ENCODE data around the gene TMCO6. TPM values are rescaled to one million over a fixed set of nuclear protein-coding genes. Genes with fewer than 3 reads are reported as not detected.
A peak's percentile ranks its signal among the peaks of the same experiment; 100 is the strongest.

The TMCO6 gene
- total and polyA plus RNA-seq, 9 of the 15 experiments (the other 6 are each of a cell fraction or from before 2014, with no cell fraction given) = 3.4 to 46.4 (median 16.7) TPM

- TF ChIP-seq MTF1 (CRISPR knock-in tag; IDR thresholded peaks at IDR 0.05; ENCODE audit: borderline replicate concordance) = no peak
- TF ChIP-seq GATA2 (CRISPR knock-in tag; IDR thresholded peaks at IDR 0.05) = peak; percentile 22; the same call in 1 of the 2 replicates
- TF ChIP-seq ZNF212 (CRISPR knock-in tag; IDR thresholded peaks at IDR 0.05) = peak; percentile 55; the same call in 1 of the 2 replicates
- no peak for TF ChIP-seq SRSF1 (IDR thresholded peaks at IDR 0.05; ENCODE audit: low read depth, low read length)
- TF ChIP-seq KDM5B (IDR thresholded peaks at IDR 0.05; ENCODE audit: insufficient replicate concordance, low read depth, low read length) = peak; percentile 94
- peak; percentile 51; the same call in 1 of the 2 replicates for TF ChIP-seq ZBTB17 (CRISPR knock-in tag; IDR thresholded peaks at IDR 0.05)
- peak; percentile 94 for TF ChIP-seq SMAD4 (CRISPR knock-in tag; conservative IDR thresholded peaks at IDR 0.05)
- TF ChIP-seq ZNF140 (CRISPR knock-in tag; IDR thresholded peaks at IDR 0.05) = no peak
- TF ChIP-seq IFI16 (CRISPR knock-in tag; IDR thresholded peaks at IDR 0.05) = no peak
- TF ChIP-seq YY1 (IDR thresholded peaks at IDR 0.05; ENCODE audit: borderline replicate concordance in 1 of 3, control insufficient read depth in 1 of 3, extremely low read depth in 1 of 3, insufficient read depth in 3 of 3, insufficient read length in 1 of 3, insufficient replicate concordance in 2 of 3, low read depth in 1 of 3, low read length in 2 of 3) = peak in 1 of 3 experiments; percentile 53
- TF ChIP-seq SIN3B (IDR thresholded peaks at IDR 0.05; ENCODE audit: low read depth) = peak; percentile 44; the same call in 1 of the 2 replicates
- no peak for TF ChIP-seq ZNF830 (CRISPR knock-in tag; IDR thresholded peaks at IDR 0.05)
- TF ChIP-seq ZNF124 (CRISPR knock-in tag; IDR thresholded peaks at IDR 0.05) = no peak
- TF ChIP-seq CBX3 (IDR thresholded peaks at IDR 0.05; ENCODE audit: borderline replicate concordance in 1 of 2, low read length in 2 of 2) = peak in 1 of 2 experiments; percentile 77; a peak in 1 of 3 replicates
- 0 out of 2 replicates have a peak, but pooled peaks have one; percentile 17 for TF ChIP-seq TCF7 (IDR thresholded peaks at IDR 0.05; ENCODE audit: borderline replicate concordance)
- no peak for TF ChIP-seq NR0B1 (IDR thresholded peaks at IDR 0.05; ENCODE audit: partially characterized antibody)
- no peak for TF ChIP-seq TCFL5 (CRISPR knock-in tag; conservative IDR thresholded peaks at IDR 0.05)
- peak; percentile 85 for TF ChIP-seq SAP30 (IDR thresholded peaks at IDR 0.05; ENCODE audit: borderline replicate concordance, insufficient read depth, low read depth, low read length, poor library complexity, severe bottlenecking)
- TF ChIP-seq POLR2G (IDR thresholded peaks at IDR 0.05; ENCODE audit: low read depth, low read length) = peak; percentile 97
- TF ChIP-seq PYGO2 (tag; IDR thresholded peaks at IDR 0.05) = no peak
- peak; percentile 97 for TF ChIP-seq ELF1 (tag; IDR thresholded peaks at IDR 0.05)
- peak; percentile 72 for TF ChIP-seq DACH1 (IDR thresholded peaks at IDR 0.05; ENCODE audit: partially characterized antibody)
- no peak for TF ChIP-seq CEBPZ (IDR thresholded peaks at IDR 0.05; ENCODE audit: borderline replicate concordance, low read depth, low read length)
Measured at GRCh38 chr5:140664359-140665119, 25.3 kb downstream of the TMCO6 start, which contains the start of gene WDR55 (continued).

All from K562 (cell line).